Neutrophil (primary cell): ENCODE data around the gene CDH18.

Source experiments
- H3K27ac ChIP-seq: fragments of 200-600 bp; sonication (generic); 2 replicates; pipeline ENCODE4 v1.5.1; 2016; ENCODE audit warnings: mild to moderate bottlenecking, moderate library complexity
- H3K27me3 ChIP-seq: fragments of 200-600 bp; sonication (generic); 2 replicates; pipeline ENCODE4 v1.6.0; 2016; ENCODE audit warnings: mild to moderate bottlenecking
- H3K36me3 ChIP-seq: fragments of 200-600 bp; sonication (generic); 2 replicates; pipeline ENCODE4 v1.5.1; 2017
- H3K4me1 ChIP-seq, 2 experiments: fragments of 200-600 bp in 1 of 2; sonication (generic) in 1 of 2; 1 replicate in 1 of 2; 2 replicates in 1 of 2; pipeline versions ENCODE4 v1.5.1 to v1.6.1; 2013 to 2016; ENCODE audit warnings: low read depth in 1 of 2, low read length in 1 of 2, mild to moderate bottlenecking in 1 of 2, moderate library complexity in 1 of 2; ENCODE audit not compliant: control insufficient read depth in 1 of 2, insufficient read depth in 1 of 2
- H3K4me3 ChIP-seq, 2 experiments: fragments of 200-600 bp in 1 of 2; sonication (generic) in 1 of 2; 1 replicate in 1 of 2; 2 replicates in 1 of 2; pipeline ENCODE4 v1.5.1; 2013 to 2016; ENCODE audit warnings: low read depth in 1 of 2, low read length in 1 of 2, mild to moderate bottlenecking in 1 of 2, moderate library complexity in 1 of 2
- H3K9me3 ChIP-seq: fragments of 200-600 bp; sonication (generic); 2 replicates; pipeline ENCODE4 v1.5.1; 2016
- TF ChIP-seq, protein P1 (sequence below): fragments of 200-600 bp; sonication (generic); IDR thresholded peaks from 2 replicates; pipeline ENCODE4 v1.5.1; 2016; ENCODE audit warnings: antibody characterized with exemption

Gene CDH18

DNA sequence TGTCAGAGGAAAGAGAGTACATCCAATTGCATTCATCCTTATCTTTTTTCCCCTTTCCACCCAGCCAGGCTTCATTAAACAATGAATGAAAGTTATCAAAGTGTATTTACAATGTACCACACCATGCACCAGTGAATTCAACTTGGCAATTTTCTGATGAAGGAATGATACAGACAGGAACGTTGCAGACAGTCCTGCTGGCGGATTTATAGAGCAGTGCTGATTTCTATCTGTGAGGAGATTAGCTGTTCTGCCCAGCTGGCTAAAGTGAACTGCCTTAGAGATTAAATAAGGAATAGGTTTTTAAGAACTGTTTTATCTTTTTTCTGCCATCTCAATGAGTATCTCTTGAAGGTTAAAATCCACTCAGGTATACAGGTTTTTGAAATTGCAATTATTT lies 403.9 kb downstream of the CDH18 start:
- no peaks in the 10 kb centered on the region for H3K9me3 ChIP-seq
- TF ChIP-seq, protein P1, sequence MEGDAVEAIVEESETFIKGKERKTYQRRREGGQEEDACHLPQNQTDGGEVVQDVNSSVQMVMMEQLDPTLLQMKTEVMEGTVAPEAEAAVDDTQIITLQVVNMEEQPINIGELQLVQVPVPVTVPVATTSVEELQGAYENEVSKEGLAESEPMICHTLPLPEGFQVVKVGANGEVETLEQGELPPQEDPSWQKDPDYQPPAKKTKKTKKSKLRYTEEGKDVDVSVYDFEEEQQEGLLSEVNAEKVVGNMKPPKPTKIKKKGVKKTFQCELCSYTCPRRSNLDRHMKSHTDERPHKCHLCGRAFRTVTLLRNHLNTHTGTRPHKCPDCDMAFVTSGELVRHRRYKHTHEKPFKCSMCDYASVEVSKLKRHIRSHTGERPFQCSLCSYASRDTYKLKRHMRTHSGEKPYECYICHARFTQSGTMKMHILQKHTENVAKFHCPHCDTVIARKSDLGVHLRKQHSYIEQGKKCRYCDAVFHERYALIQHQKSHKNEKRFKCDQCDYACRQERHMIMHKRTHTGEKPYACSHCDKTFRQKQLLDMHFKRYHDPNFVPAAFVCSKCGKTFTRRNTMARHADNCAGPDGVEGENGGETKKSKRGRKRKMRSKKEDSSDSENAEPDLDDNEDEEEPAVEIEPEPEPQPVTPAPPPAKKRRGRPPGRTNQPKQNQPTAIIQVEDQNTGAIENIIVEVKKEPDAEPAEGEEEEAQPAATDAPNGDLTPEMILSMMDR, result no peak
- no peak overlapping the region for H3K27ac ChIP-seq
- H3K4me3 ChIP-seq, result no peak overlapping the region
- H3K36me3 ChIP-seq, result no peaks in the 10 kb centered on the region
- no peaks in the 10 kb centered on the region for H3K4me1 ChIP-seq
- H3K27me3 ChIP-seq, result no peaks in the 10 kb centered on the region

DNA sequence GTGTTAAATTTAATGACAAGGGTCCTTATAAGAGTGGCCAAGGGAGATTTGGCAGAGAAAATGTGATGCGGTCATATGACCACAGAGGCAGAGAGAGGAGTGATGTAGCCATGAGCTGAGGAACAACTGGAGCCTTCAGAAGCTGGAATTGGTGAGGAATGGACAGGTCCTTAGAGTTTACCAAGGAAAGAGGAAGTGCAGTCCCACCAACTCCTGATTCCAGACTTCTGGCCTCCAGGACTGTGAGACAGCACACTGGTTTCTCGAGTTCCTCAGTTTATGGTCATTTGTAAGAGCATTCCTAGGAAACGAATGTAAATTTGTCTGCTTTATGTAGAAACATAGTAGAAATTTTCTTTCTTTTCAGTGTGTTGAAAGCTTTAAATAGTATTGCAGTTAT lies 410.1 kb downstream of the CDH18 start:
- TF ChIP-seq, protein P1, result no peak
- Histone ChIP-seq H3K36me3 (no peaks in the 10 kb centered on the region), H3K27me3 (no peaks in the 10 kb centered on the region)

GRCh38 chr5:19568004-19568403 lies 420.0 kb downstream of the CDH18 start:
- H3K4me1 ChIP-seq, result no peaks in the 10 kb centered on the region
- no peak overlapping the region for H3K4me3 ChIP-seq
- no peaks in the 10 kb centered on the region for H3K36me3 ChIP-seq
- TF ChIP-seq, protein P1, result no peak
- H3K27ac ChIP-seq, result no peak overlapping the region
- no peaks in the 10 kb centered on the region for H3K9me3 ChIP-seq
- no peaks in the 10 kb centered on the region for H3K27me3 ChIP-seq

More for the DNA sequence above, 410.1 kb downstream of the CDH18 start:
- Histone ChIP-seq H3K27ac (no peak overlapping the region), H3K4me1 (no peaks in the 10 kb centered on the region), H3K9me3 (no peaks in the 10 kb centered on the region), H3K4me3 (no peak overlapping the region)

- no peaks in the 10 kb centered on the region for H3K36me3 ChIP-seq
- H3K4me3 ChIP-seq, result no peak overlapping the region
- TF ChIP-seq, protein P1, result no peak
- H3K9me3 ChIP-seq, result no peaks in the 10 kb centered on the region
- H3K27me3 ChIP-seq, result no peaks in the 10 kb centered on the region
- no peak overlapping the region for H3K27ac ChIP-seq
- no peaks in the 10 kb centered on the region for H3K4me1 ChIP-seq
These were observed 422.5 kb downstream of the CDH18 start for GRCh38 chr5:19565466-19565865.

- H3K4me1 ChIP-seq, result no peaks in the 10 kb centered on the region
- H3K4me3 ChIP-seq, result no peak overlapping the region
- TF ChIP-seq, protein P1, result no peak
These were observed 424.0 kb downstream of the CDH18 start for GRCh38 chr5:19564036-19564435.

DNA sequence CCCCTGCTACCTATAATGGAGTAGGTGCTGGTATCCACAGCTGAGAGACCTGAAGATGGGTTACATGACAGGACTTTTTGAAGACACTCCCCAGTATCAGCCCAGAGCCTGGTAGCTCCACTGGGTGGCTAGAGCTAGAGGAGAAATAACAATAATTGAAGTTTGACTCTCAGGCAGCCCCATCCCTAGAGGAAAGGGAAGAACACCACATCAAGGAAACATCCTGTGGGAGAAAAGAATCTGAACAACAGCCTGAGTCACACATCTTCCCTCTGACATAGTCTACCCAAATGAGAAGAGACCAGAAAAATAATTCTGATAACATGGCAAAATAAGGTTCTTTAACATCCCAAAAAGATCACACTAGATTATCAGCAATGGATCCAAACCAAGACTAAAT lies 432.1 kb downstream of the CDH18 start:
- TF ChIP-seq, protein P1, result no peak
- Histone ChIP-seq H3K4me3 (no peak overlapping the region), H3K27me3 (no peaks in the 10 kb centered on the region), H3K27ac (no peak overlapping the region), H3K9me3 (no peaks in the 10 kb centered on the region), H3K36me3 (no peaks in the 10 kb centered on the region), H3K4me1 (no peaks in the 10 kb centered on the region)

More at GRCh38 chr5:19564036-19564435, 424.0 kb downstream of the CDH18 start:
- H3K27me3 ChIP-seq, result no peaks in the 10 kb centered on the region
- no peaks in the 10 kb centered on the region for H3K36me3 ChIP-seq
- no peak overlapping the region for H3K27ac ChIP-seq
- H3K9me3 ChIP-seq, result no peaks in the 10 kb centered on the region
